ENCODE data around the gene EML2. TPM values are rescaled to one million over a fixed set of nuclear protein-coding genes. Genes with fewer than 3 reads are reported as not detected.
A peak's percentile ranks its signal among the peaks of the same experiment; 100 is the strongest.

The EML2 gene
- total RNA-seq, 2 experiments from 2014 or later: 122 to 128 TPM

DNA sequence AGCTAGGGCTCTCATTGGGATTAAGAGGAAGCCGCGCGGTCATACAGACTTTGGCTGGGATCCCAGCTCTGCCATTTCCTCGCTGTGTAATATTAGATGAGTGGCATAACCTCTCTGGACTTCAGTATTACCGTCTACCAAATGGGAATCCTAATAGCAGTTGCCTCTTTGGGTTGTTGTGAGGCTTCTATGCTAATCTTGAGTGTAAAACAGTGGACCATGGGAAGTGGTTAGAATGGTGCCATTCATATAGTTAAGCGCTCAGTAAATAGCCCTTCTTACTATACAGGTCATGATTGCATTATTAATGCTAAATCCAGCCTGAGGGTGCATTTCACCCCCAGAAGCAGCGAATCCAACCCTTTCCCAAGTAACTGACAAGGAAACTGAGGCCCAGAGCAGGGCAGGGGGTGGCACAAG lies 54.0 kb downstream of the EML2 start:
- no peaks in the 10 kb centered on the region for H3K9me3 Mint-ChIP-seq (ENCODE audit: low read depth)
- H3K27ac Mint-ChIP-seq: peak overlapping the region; percentile 97
- CTCF ChIA-PET: interaction anchor here (0.9 to 3.0 kb wide), 5 partner anchors 17 to 106 kb away, joined by 3 to 20 read pairs (median 4); partner anchors contain the start of gene GPR4
- H3K36me3 Mint-ChIP-seq: peaks cover 16% of the 10 kb centered on the region
- peak overlapping the region; percentile 97 for H3K4me3 Mint-ChIP-seq
- H3K27me3 Mint-ChIP-seq: peaks cover 9% of the 10 kb centered on the region
- no peak for DNase-seq
- peaks cover 21% of the 10 kb centered on the region for H3K4me1 Mint-ChIP-seq
- no peak for ATAC-seq

DNA sequence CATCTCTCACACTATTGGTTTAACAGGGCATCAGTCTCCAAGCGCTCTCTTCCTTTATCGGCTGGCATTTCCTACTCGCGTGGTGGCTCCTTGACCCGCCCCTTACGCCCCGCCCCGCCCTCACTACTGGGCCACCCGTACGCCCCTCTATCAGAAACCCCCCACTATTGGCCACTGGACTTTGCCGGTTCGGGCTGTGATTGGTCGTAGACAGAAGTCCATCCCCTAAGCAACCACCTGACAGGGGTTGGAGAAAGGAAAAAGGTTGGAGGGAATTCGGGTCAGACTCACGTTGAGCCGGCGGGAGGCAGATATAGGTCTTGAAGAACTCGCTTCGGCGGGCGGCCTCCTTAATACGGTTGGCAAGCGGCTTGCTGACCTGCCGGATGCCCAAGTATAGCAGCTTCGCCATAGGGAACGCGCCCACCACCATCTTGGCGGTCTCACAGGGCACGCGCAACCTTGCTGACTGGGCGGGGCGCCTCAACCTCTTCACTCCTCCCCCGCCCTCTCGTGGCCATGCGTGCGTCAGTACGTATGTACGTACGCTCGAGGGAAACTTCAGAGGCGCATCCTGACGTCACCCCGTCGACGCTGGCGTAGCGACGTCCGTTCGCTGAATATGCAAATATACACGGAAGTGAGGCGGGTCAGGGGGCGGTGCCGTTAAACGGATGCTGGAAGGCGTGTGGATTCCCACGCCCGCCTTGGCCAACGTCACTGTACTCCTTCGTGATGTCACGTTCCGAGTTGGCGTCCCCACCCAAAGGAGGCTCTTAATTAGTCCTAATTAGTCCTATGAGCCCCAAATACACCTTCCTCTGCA lies 54.7 kb downstream of the EML2 start, which contains the start of gene OPA3:
Gene OPA3 (minus strand): TSS at position 471 of the 826 bp plus-strand sequence. CDS start 38 bp downstream, at position 433.
- H3K9me3 Mint-ChIP-seq (ENCODE audit: low read depth): no peaks in the 10 kb centered on the region
- ATAC-seq (peak; percentile 94), DNase-seq (peak; percentile 100)

GRCh38 chr19:45581576-45581975 lies 57.6 kb downstream of the EML2 start:
- Mint-ChIP-seq H3K4me3 (no peak overlapping the region), H3K4me1 (peaks cover 36% of the 10 kb centered on the region), H3K27ac (no peak overlapping the region), H3K27me3 (no peaks in the 10 kb centered on the region), H3K36me3 (peaks cover 16% of the 10 kb centered on the region), H3K9me3 (ENCODE audit: low read depth) (no peaks in the 10 kb centered on the region)
- DNase-seq (no peak), ATAC-seq (no peak)
- CTCF ChIA-PET: interaction anchor here (1.0 kb wide), 1 partner anchor 60 kb away, joined by 3 read pairs; no protein-coding TSS in a partner anchor

More for the DNA sequence above, 54.7 kb downstream of the EML2 start, which contains the start of gene OPA3:
- H3K27ac Mint-ChIP-seq: peak within 1 kb of the TSS; percentile 97
- H3K36me3 Mint-ChIP-seq: peaks cover 16% of the 10 kb centered on the region
- H3K4me1 Mint-ChIP-seq: peaks cover 21% of the 10 kb centered on the region
- CTCF ChIA-PET: interaction anchor here (0.6 to 3.0 kb wide), 5 partner anchors 18 to 106 kb away, joined by 3 to 20 read pairs (median 4); partner anchors contain the start of genes GIPR and GPR4
- peaks cover 3% of the 10 kb centered on the region for H3K27me3 Mint-ChIP-seq
- H3K4me3 Mint-ChIP-seq: peak within 1 kb of the TSS; percentile 97

- no peaks in the 10 kb centered on the region for H3K9me3 Mint-ChIP-seq (ENCODE audit: low read depth)
- no peak overlapping the region for H3K4me3 Mint-ChIP-seq
- peaks cover 26% of the 10 kb centered on the region for H3K4me1 Mint-ChIP-seq
- no peak for DNase-seq
- ATAC-seq: no peak
- no peak overlapping the region for H3K27ac Mint-ChIP-seq
- H3K36me3 Mint-ChIP-seq: peaks cover 14% of the 10 kb centered on the region
- no peaks in the 10 kb centered on the region for H3K27me3 Mint-ChIP-seq
- CTCF ChIA-PET: no interaction called here
Observed at GRCh38 chr19:45578861-45579260, 60.3 kb downstream of the EML2 start.

GRCh38 chr19:45577111-45577905 lies 61.9 kb downstream of the EML2 start:
- Mint-ChIP-seq H3K4me1 (peaks cover 16% of the 10 kb centered on the region), H3K27ac (no peak overlapping the region), H3K27me3 (no peaks in the 10 kb centered on the region), H3K4me3 (no peak overlapping the region), H3K9me3 (ENCODE audit: low read depth) (no peaks in the 10 kb centered on the region), H3K36me3 (peaks cover 9% of the 10 kb centered on the region)
- CTCF ChIA-PET: interaction anchor here (0.7 kb wide), 1 partner anchor 116 kb away, joined by 3 read pairs; the partner anchor contains the start of gene QPCTL
- DNase-seq (no peak), ATAC-seq (no peak)

DNA sequence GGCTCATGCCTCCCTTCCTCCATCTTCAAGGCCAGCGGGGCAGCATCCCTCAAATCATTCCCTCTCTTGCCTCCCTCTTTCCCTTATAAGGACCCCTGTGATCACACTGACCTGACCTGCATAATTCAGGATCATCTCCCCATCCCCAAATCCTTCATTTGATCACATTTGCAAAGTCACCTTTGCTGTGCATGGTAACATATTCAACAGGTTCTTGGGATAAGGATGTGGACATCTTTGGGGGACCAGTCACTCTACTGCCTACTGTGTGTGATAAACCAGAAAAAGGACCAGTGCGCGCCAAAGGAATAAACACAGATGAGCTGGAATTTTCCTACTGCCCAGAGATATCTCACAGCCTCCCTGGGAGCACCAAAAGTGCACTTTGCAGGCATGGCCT lies 62.5 kb downstream of the EML2 start:
- Mint-ChIP-seq H3K4me3 (no peak overlapping the region), H3K27me3 (no peaks in the 10 kb centered on the region), H3K4me1 (peaks cover 15% of the 10 kb centered on the region), H3K9me3 (ENCODE audit: low read depth) (no peaks in the 10 kb centered on the region), H3K36me3 (peaks cover 5% of the 10 kb centered on the region), H3K27ac (no peak overlapping the region)
- DNase-seq: no peak
- ATAC-seq: no peak
- CTCF ChIA-PET: no interaction called here

GRCh38 chr19:45575216-45575615 lies 64.0 kb downstream of the EML2 start:
- no peaks in the 10 kb centered on the region for H3K9me3 Mint-ChIP-seq (ENCODE audit: low read depth)
- no peak overlapping the region for H3K27ac Mint-ChIP-seq
- ATAC-seq (no peak), DNase-seq (no peak)
- no peaks in the 10 kb centered on the region for H3K27me3 Mint-ChIP-seq
- CTCF ChIA-PET: interaction anchor here (1.4 to 2.0 kb wide), 2 partner anchors 66 to 136 kb away, joined by 4 to 6 read pairs; no protein-coding TSS in a partner anchor
- no peak overlapping the region for H3K4me3 Mint-ChIP-seq
- H3K4me1 Mint-ChIP-seq: peaks cover 15% of the 10 kb centered on the region
- H3K36me3 Mint-ChIP-seq: no peaks in the 10 kb centered on the region

DNA sequence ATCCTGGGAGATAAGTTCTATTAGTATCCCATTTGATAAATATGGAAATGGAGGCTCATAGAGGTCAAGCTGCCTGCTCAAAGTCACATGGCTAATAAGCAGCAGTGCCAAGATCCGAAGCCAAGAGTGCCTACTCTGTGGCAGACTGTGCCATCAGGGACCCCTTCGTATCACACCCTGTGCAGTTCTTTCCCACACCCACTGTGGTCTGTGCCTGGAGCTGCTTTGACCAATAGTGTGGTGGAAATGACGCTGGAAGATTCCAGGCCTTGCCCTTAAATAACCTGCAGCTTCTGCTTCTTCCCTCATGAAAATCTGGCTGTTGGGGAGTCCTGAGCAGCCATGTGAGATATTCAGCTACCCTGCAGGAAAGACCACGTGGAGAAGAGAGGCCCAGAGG lies 64.7 kb downstream of the EML2 start:
- CTCF ChIA-PET: interaction anchor here (1.4 to 2.0 kb wide), 2 partner anchors 67 to 135 kb away, joined by 4 to 6 read pairs; no protein-coding TSS in a partner anchor
- Mint-ChIP-seq H3K27me3 (no peaks in the 10 kb centered on the region), H3K36me3 (no peaks in the 10 kb centered on the region), H3K27ac (no peak overlapping the region), H3K9me3 (ENCODE audit: low read depth) (no peaks in the 10 kb centered on the region), H3K4me3 (no peak overlapping the region), H3K4me1 (peaks cover 15% of the 10 kb centered on the region)
- no peak for ATAC-seq
- DNase-seq: no peak

DNA sequence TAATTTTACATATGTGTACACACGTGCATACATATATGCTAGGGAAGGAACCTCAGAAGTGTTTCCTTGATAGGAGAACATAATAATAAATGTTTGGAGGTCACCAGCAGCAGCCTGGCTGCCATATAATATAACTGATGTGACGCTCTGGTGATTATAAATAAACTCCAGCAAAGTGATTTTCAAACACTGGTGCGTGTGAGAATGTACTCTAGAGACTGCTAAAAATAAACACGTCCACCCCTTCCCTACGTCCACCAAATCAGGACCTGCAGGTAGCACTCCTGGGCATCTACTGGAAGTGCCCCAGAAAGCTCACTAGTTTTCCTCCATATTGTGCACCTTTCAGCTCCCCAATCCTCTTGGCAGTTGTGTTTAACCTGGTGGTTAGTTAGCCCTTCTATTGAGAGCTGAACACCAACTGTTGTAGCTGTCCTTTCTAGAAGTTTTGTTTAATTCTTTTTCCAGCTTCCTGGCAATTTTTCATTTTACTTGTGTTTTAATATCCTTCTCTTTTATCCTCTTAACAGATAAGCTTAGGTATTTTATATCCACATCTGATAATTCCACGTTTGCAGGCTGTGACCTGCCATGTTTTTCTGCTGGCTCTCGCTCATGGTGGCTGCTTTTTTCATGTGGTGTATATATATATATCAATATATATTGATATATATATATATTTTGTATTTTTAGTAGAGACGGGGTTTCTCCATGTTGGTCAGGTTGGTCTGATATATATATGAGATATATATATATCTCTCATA lies 67.6 kb downstream of the EML2 start:
- H3K4me3 Mint-ChIP-seq: no peak overlapping the region
- H3K36me3 Mint-ChIP-seq: no peaks in the 10 kb centered on the region
- CTCF ChIA-PET: interaction anchor here (0.9 to 1.6 kb wide), 5 partner anchors 13 to 132 kb away, joined by 3 to 9 read pairs (median 4); no protein-coding TSS in a partner anchor
- DNase-seq (no peak), ATAC-seq (no peak)
- no peak overlapping the region for H3K27ac Mint-ChIP-seq
- H3K9me3 Mint-ChIP-seq (ENCODE audit: low read depth): no peaks in the 10 kb centered on the region
- H3K27me3 Mint-ChIP-seq: no peaks in the 10 kb centered on the region
- no peaks in the 10 kb centered on the region for H3K4me1 Mint-ChIP-seq

DNA sequence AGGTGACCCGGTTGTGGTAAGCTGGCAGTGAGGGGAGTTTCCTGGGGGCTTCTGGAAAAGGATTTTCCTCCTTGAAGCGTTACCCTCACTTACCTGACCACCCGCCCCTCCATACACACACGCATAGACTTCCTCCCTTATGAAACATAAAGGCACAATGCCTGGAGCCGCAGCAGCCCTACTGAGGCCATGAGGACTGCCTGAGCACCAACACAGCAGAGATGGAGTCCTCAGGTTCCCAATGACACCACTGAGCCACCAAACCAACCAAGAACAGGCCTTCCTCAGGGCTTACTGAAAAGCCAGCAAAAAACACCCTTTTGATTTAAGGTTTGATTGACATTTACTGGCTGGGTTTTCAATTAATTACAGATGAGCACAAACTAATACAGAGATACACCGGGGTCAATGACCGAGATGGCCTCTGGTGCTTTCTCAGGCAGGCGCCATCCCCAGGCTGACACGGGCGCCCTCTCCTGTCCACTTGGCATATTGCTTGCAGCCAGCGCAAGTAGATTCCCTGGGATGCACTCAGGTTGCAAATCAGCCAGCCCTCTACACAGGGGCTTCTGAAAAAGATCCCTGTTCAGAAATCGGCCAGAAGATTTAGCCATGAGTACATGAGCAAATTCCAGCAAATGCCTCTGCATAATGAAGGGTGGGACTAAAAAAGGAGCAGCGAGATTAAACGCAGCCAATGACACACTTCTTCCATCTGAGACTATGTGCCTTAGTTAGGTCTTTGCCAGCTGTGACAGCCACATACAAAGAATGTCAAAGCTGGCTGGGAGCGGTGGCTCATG lies 69.4 kb downstream of the EML2 start:
- H3K27me3 Mint-ChIP-seq: no peaks in the 10 kb centered on the region
- CTCF ChIA-PET: interaction anchor here (0.8 to 2.9 kb wide), 5 partner anchors 10 to 130 kb away, joined by 3 to 13 read pairs (median 4); no protein-coding TSS in a partner anchor
- no peaks in the 10 kb centered on the region for H3K36me3 Mint-ChIP-seq
- DNase-seq: peak; percentile 75
- no peaks in the 10 kb centered on the region for H3K9me3 Mint-ChIP-seq (ENCODE audit: low read depth)
- no peak overlapping the region for H3K4me3 Mint-ChIP-seq
- H3K27ac Mint-ChIP-seq: no peak overlapping the region
- no peaks in the 10 kb centered on the region for H3K4me1 Mint-ChIP-seq
- peak; percentile 65 for ATAC-seq

GRCh38 chr19:45568732-45569131 lies 70.5 kb downstream of the EML2 start:
- Mint-ChIP-seq H3K4me1 (peaks cover 3% of the 10 kb centered on the region), H3K36me3 (no peaks in the 10 kb centered on the region), H3K27me3 (no peaks in the 10 kb centered on the region), H3K27ac (no peak overlapping the region), H3K9me3 (ENCODE audit: low read depth) (no peaks in the 10 kb centered on the region), H3K4me3 (no peak overlapping the region)
- no peak for ATAC-seq
- no peak for DNase-seq
- CTCF ChIA-PET: interaction anchor here (0.9 to 2.9 kb wide), 4 partner anchors 11 to 74 kb away, joined by 3 to 13 read pairs (median 6); no protein-coding TSS in a partner anchor

DNA sequence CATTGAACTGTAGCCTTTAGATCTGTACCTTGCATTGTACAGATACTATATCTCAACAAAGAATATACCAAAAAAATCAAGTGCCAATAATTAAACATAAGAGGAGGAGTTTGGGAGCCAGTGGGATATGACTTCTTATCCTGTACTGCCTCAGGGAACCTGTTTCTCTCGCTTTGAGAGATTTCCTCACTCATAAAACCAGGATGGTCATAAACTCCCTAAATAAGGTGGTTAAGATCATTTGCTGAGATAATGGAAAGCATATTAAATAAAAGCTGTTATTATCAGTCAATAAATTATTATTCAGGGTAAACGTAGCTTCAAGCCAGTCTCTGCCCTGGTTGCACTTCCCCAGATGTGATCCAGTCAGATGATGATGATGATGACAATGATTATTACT lies 71.6 kb downstream of the EML2 start:
- DNase-seq (no peak), ATAC-seq (no peak)
- H3K9me3 Mint-ChIP-seq (ENCODE audit: low read depth): no peaks in the 10 kb centered on the region
- CTCF ChIA-PET: interaction anchor here (1.3 to 2.9 kb wide), 3 partner anchors 9 to 75 kb away, joined by 4 to 13 read pairs (median 9); no protein-coding TSS in a partner anchor
- H3K36me3 Mint-ChIP-seq: no peaks in the 10 kb centered on the region
- H3K4me3 Mint-ChIP-seq: no peak overlapping the region
- H3K27ac Mint-ChIP-seq: no peak overlapping the region
- H3K4me1 Mint-ChIP-seq: peaks cover 10% of the 10 kb centered on the region
- no peaks in the 10 kb centered on the region for H3K27me3 Mint-ChIP-seq
